NB4 (cell line): ENCODE data around the gene MAP4K4.

ENCODE experiments used
- MYC ChIP-seq: IDR thresholded peaks from 2 replicates; pipeline ENCODE4 v1.6.1; 2011; ENCODE audit warnings: low read depth, low read length
- POLR2A ChIP-seq: IDR thresholded peaks from 2 replicates; pipeline ENCODE4 v1.6.1; 2011; ENCODE audit warnings: mild to moderate bottlenecking; ENCODE audit not compliant: insufficient read length; ENCODE audit errors: extremely low read depth
- TF ChIP-seq, protein P1 (sequence below): IDR thresholded peaks from 2 replicates; pipeline ENCODE4 v1.6.1; 2011; ENCODE audit warnings: low read depth, low read length
- TF ChIP-seq, protein P2 (sequence below): IDR thresholded peaks from one replicate; pipeline ENCODE4 v1.5.1; 2012; ENCODE audit warnings: low read depth, low read length

DNA sequence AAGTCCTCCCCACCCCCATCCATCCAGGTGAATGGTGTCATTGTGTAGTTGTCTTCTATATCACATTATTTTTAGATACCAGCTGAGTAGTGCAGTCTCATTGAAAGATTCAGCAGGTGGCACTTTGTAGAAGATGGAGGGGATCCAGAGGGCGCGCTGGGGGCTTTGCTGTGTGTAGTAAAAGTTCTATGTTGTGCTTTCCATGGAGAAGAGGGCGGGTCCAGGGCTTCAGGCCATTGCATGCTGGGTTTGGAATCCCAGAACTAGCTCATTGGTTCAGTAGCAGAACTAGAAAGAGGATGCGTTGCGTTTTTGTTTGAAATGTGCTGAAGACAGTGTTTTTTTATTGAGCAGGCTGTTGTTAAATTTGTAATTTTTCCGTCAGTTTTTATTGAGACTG, 120.0 kb downstream of the MAP4K4 start:
- TF ChIP-seq, protein P1, sequence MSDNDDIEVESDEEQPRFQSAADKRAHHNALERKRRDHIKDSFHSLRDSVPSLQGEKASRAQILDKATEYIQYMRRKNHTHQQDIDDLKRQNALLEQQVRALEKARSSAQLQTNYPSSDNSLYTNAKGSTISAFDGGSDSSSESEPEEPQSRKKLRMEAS = no peak
- TF ChIP-seq, protein P2, sequence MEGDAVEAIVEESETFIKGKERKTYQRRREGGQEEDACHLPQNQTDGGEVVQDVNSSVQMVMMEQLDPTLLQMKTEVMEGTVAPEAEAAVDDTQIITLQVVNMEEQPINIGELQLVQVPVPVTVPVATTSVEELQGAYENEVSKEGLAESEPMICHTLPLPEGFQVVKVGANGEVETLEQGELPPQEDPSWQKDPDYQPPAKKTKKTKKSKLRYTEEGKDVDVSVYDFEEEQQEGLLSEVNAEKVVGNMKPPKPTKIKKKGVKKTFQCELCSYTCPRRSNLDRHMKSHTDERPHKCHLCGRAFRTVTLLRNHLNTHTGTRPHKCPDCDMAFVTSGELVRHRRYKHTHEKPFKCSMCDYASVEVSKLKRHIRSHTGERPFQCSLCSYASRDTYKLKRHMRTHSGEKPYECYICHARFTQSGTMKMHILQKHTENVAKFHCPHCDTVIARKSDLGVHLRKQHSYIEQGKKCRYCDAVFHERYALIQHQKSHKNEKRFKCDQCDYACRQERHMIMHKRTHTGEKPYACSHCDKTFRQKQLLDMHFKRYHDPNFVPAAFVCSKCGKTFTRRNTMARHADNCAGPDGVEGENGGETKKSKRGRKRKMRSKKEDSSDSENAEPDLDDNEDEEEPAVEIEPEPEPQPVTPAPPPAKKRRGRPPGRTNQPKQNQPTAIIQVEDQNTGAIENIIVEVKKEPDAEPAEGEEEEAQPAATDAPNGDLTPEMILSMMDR = no peak
- TF ChIP-seq POLR2A (no peak), MYC (no peak)
